SK-N-SH (cell line): ENCODE data around the gene ACSS1.
A peak's percentile ranks its signal among the peaks of the same experiment; 100 is the strongest.

Source experiments
- CTCF ChIP-seq: fragments of 200-600 bp; sonication (generic); IDR thresholded peaks from 2 replicates; pipeline ENCODE4 v1.6.1; 2017; ENCODE audit warnings: antibody characterized with exemption, mild to moderate bottlenecking, moderate library complexity
- EZH2phosphoT487 ChIP-seq: fragments of 200-600 bp; sonication (generic); IDR thresholded peaks from 2 replicates; pipeline ENCODE4 v1.6.1; 2017; ENCODE audit warnings: low read depth, mixed run types, mild to moderate bottlenecking, antibody characterized with exemption, moderate library complexity, borderline replicate concordance
- MEF2A ChIP-seq: IDR thresholded peaks from 2 replicates; pipeline ENCODE4 v1.4.0; 2012; ENCODE audit warnings: low read depth, borderline replicate concordance
- RAD21 ChIP-seq: IDR thresholded peaks from 2 replicates; pipeline ENCODE4 v1.6.1; 2012; ENCODE audit warnings: mild to moderate bottlenecking, low read length
- RFX5 ChIP-seq: IDR thresholded peaks from 2 replicates; pipeline ENCODE4 v1.6.1; 2012; ENCODE audit warnings: mild to moderate bottlenecking, improper control_type of control experiment, low read length
- TF ChIP-seq, protein P1 (sequence below): IDR thresholded peaks from 2 replicates; pipeline ENCODE4 v1.4.0; 2012; ENCODE audit warnings: low read depth, borderline replicate concordance

GRCh38 chr20:25083773-25084625 lies 26.1 kb upstream of the ACSS1 start:
- TF ChIP-seq CTCF (no peak), RAD21 (no peak), EZH2phosphoT487 (0 out of 2 replicates have a peak, but pooled peaks have one; percentile 7), MEF2A (no peak), RFX5 (no peak)
- TF ChIP-seq, protein P1, sequence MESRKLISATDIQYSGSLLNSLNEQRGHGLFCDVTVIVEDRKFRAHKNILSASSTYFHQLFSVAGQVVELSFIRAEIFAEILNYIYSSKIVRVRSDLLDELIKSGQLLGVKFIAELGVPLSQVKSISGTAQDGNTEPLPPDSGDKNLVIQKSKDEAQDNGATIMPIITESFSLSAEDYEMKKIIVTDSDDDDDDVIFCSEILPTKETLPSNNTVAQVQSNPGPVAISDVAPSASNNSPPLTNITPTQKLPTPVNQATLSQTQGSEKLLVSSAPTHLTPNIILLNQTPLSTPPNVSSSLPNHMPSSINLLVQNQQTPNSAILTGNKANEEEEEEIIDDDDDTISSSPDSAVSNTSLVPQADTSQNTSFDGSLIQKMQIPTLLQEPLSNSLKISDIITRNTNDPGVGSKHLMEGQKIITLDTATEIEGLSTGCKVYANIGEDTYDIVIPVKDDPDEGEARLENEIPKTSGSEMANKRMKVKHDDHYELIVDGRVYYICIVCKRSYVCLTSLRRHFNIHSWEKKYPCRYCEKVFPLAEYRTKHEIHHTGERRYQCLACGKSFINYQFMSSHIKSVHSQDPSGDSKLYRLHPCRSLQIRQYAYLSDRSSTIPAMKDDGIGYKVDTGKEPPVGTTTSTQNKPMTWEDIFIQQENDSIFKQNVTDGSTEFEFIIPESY = no peak
